Measurements from ENCODE around the gene ACTL7B. TPM values are rescaled to one million over a fixed set of nuclear protein-coding genes. Genes with fewer than 3 reads are reported as not detected.

Gene ACTL7B
- total and polyA plus RNA-seq, 2 donors (not counting 1 experiment from before 2014, with no cell fraction given) = 0.07 TPM; not detected in 1

DNA sequence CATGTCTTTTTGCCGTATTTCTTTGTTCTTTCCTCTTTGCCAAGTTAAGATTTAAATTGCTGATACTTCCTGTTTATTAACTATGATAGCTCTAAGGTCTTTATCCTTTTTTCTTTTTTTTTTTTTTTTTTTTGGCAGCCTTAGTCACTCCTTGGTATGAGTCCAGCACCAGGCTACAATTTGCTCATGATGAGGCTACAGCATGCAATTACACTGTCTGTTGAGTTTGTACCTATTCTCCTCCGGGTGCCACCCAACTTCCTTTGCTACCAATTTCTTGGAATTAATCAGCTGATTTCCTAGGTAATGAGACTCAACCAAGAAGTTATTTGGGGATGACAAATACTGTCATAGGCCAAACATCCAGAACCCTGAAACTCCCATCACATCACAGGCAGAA lies 25.5 kb downstream of the ACTL7B start:
- peaks cover 0 to 3% (median 0%) of the 10 kb centered on the region in 4 experiments for H3K27me3 ChIP-seq (replicated peaks in 1 of 4; ENCODE audit: control extremely low read depth in 1 of 4, control insufficient read depth in 3 of 4, insufficient read depth in 4 of 4, low read length in 3 of 4)
- no peak overlapping the region for H3K27ac ChIP-seq (ENCODE audit: low read length in 2 of 2)
- no peak overlapping the region for H3K9ac ChIP-seq (ENCODE audit: low read length)
- DNase-seq = no peak
- no peaks in the 10 kb centered on the region for H3K9me3 ChIP-seq (ENCODE audit: control extremely low read depth in 1 of 3, control insufficient read depth in 2 of 3, insufficient read depth in 1 of 3, low read length in 2 of 3)
- intact Hi-C loops (cut with micrococcal nuclease) = no loop called here
- ATAC-seq (ENCODE audit: low read depth) = no peak
- H4K20me1 ChIP-seq (ENCODE audit: control insufficient read depth, insufficient read depth, low read length, poor library complexity, severe bottlenecking) = no peaks in the 10 kb centered on the region
- H3K4me1 Mint-ChIP-seq = peaks cover 10% of the 10 kb centered on the region
- TF ChIP-seq, protein P1, sequence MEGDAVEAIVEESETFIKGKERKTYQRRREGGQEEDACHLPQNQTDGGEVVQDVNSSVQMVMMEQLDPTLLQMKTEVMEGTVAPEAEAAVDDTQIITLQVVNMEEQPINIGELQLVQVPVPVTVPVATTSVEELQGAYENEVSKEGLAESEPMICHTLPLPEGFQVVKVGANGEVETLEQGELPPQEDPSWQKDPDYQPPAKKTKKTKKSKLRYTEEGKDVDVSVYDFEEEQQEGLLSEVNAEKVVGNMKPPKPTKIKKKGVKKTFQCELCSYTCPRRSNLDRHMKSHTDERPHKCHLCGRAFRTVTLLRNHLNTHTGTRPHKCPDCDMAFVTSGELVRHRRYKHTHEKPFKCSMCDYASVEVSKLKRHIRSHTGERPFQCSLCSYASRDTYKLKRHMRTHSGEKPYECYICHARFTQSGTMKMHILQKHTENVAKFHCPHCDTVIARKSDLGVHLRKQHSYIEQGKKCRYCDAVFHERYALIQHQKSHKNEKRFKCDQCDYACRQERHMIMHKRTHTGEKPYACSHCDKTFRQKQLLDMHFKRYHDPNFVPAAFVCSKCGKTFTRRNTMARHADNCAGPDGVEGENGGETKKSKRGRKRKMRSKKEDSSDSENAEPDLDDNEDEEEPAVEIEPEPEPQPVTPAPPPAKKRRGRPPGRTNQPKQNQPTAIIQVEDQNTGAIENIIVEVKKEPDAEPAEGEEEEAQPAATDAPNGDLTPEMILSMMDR (IDR thresholded peaks at IDR 0.05) = no peak
- TF ChIP-seq EZH2 (IDR thresholded peaks at IDR 0.05; ENCODE audit: borderline replicate concordance, insufficient read depth, low read depth, low read length, poor library complexity, severe bottlenecking) = no peak
- no peak overlapping the region for H3K4me3 Mint-ChIP-seq
- H3K4me1 ChIP-seq (ENCODE audit: control insufficient read depth in 2 of 2, insufficient read depth in 2 of 2, low read length in 2 of 2) = peaks cover 9 to 10% of the 10 kb centered on the region in 2 donors
- H3K27me3 Mint-ChIP-seq = peaks cover 12% of the 10 kb centered on the region
- no peak overlapping the region for H3K27ac Mint-ChIP-seq
- H2AFZ ChIP-seq (ENCODE audit: insufficient read depth, low read depth, low read length, poor library complexity, severe bottlenecking) = no peak overlapping the region
- H3K4me3 ChIP-seq (ENCODE audit: control extremely low read depth in 1 of 5, extremely low read depth in 1 of 5, insufficient read depth in 1 of 5, low read depth in 2 of 5, low read length in 4 of 5) = no peak overlapping the region
- no peaks in the 10 kb centered on the region for H3K79me2 ChIP-seq (ENCODE audit: control insufficient read depth, insufficient read depth, low read length)
- CTCF ChIA-PET = interaction anchor here (1.3 kb wide), 1 partner anchor 18 kb away, joined by 3 read pairs; no protein-coding TSS in a partner anchor
- no peaks in the 10 kb centered on the region for H3K36me3 ChIP-seq (replicated peaks in 1 of 2; ENCODE audit: control extremely low read depth in 1 of 2, control insufficient read depth in 1 of 2, extremely low read depth in 1 of 2, insufficient read depth in 2 of 2, low read length in 1 of 2)
- no CpG with 5 or more reads among the region's 2 CpGs for WGBS (ENCODE audit: insufficient coverage)
- POLR2A ChIA-PET = interaction anchor here (0.6 kb wide), 1 partner anchor 9 kb away, joined by 5 read pairs; no protein-coding TSS in a partner anchor
- no peak overlapping the region for H3K4me2 ChIP-seq (replicated peaks; ENCODE audit: low read depth, low read length, poor library complexity, severe bottlenecking)
- no peaks in the 10 kb centered on the region for H3K9me3 Mint-ChIP-seq (ENCODE audit: insufficient read depth)

DNA sequence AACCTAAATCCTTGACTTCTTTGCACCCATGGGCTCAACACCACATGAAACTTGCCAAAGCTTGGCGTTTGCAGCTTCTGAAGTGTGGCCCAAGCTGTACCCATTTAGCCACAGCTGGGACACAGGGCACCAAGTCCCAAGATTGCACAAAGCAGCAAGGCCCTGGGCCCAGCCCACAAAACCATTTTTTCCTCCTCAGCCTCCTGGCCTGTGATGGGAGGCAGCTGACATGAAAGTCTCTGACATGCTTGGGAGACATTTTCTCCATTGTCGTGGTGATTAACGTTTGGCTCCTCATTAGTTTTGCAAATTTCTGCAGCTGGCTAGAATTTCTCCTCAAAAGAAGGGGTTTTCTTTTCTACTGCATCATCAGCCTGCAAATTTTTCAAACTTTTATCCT lies 32.0 kb downstream of the ACTL7B start:
- Histone ChIP-seq H3K36me3 (replicated peaks in 1 of 2; ENCODE audit: control extremely low read depth in 1 of 2, control insufficient read depth in 1 of 2, extremely low read depth in 1 of 2, insufficient read depth in 2 of 2, low read length in 1 of 2) (no peaks in the 10 kb centered on the region), H3K79me2 (ENCODE audit: control insufficient read depth, insufficient read depth, low read length) (no peaks in the 10 kb centered on the region), H3K27ac (ENCODE audit: low read length in 2 of 2) (no peak overlapping the region), H3K9ac (ENCODE audit: low read length) (no peak overlapping the region), H3K27me3 (replicated peaks in 1 of 4; ENCODE audit: control extremely low read depth in 1 of 4, control insufficient read depth in 3 of 4, insufficient read depth in 4 of 4, low read length in 3 of 4) (peaks cover 0 to 4% (median 0%) of the 10 kb centered on the region in 4 experiments), H3K4me1 (ENCODE audit: control insufficient read depth in 2 of 2, insufficient read depth in 2 of 2, low read length in 2 of 2) (peaks cover 4 to 9% of the 10 kb centered on the region in 2 donors), H3K4me2 (replicated peaks; ENCODE audit: low read depth, low read length, poor library complexity, severe bottlenecking) (no peak overlapping the region), H2AFZ (ENCODE audit: insufficient read depth, low read depth, low read length, poor library complexity, severe bottlenecking) (no peak overlapping the region), H4K20me1 (ENCODE audit: control insufficient read depth, insufficient read depth, low read length, poor library complexity, severe bottlenecking) (no peaks in the 10 kb centered on the region), H3K4me3 (ENCODE audit: control extremely low read depth in 1 of 5, extremely low read depth in 1 of 5, insufficient read depth in 1 of 5, low read depth in 2 of 5, low read length in 4 of 5) (no peak overlapping the region), H3K9me3 (ENCODE audit: control extremely low read depth in 1 of 3, control insufficient read depth in 2 of 3, insufficient read depth in 1 of 3, low read length in 2 of 3) (peaks cover 0 to 9% (median 6%) of the 10 kb centered on the region in 3 donors)
- TF ChIP-seq EZH2 (IDR thresholded peaks at IDR 0.05; ENCODE audit: borderline replicate concordance, insufficient read depth, low read depth, low read length, poor library complexity, severe bottlenecking) = no peak
- TF ChIP-seq, protein P1 (IDR thresholded peaks at IDR 0.05) = no peak
- intact Hi-C loops (cut with micrococcal nuclease) = no loop called here
- WGBS (ENCODE audit: insufficient coverage) = 80% methylated on average over 2 of the region's 3 CpGs
- Mint-ChIP-seq H3K9me3 (ENCODE audit: insufficient read depth) (peaks cover 14% of the 10 kb centered on the region), H3K4me1 (peaks cover 15% of the 10 kb centered on the region), H3K27me3 (peaks cover 11% of the 10 kb centered on the region), H3K27ac (no peak overlapping the region), H3K4me3 (no peak overlapping the region)
- CTCF ChIA-PET = no interaction called here
- ATAC-seq (ENCODE audit: low read depth) = no peak
- no peak for DNase-seq
- POLR2A ChIA-PET = no interaction called here

Data from B cell (primary cell).